Umbilical cord (tissue), 2 donors: ENCODE measurements around the gene TOB1. TPM values are rescaled to one million over a fixed set of nuclear protein-coding genes. Genes with fewer than 3 reads are reported as not detected.
A peak's percentile ranks its signal among the peaks of the same experiment; 100 is the strongest.

Experiments used
- DNase-seq: peaks from one replicate; pipeline ENCODE4 v3.0.0-alpha.2; 2015; ENCODE audit warnings: low spot score
- total RNA-seq: library from RNA; depleted of rRNA; stranded (reverse); fragments of >200 nt; gene quantifications from one replicate; pipeline ENCODE4 v1.2.3, GENCODE V29; 2014; ENCODE audit warnings: low replicate concordance; ENCODE audit not compliant: insufficient read depth

Gene TOB1, protein sequence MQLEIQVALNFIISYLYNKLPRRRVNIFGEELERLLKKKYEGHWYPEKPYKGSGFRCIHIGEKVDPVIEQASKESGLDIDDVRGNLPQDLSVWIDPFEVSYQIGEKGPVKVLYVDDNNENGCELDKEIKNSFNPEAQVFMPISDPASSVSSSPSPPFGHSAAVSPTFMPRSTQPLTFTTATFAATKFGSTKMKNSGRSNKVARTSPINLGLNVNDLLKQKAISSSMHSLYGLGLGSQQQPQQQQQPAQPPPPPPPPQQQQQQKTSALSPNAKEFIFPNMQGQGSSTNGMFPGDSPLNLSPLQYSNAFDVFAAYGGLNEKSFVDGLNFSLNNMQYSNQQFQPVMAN
- total RNA-seq = 17.3 TPM

DNA sequence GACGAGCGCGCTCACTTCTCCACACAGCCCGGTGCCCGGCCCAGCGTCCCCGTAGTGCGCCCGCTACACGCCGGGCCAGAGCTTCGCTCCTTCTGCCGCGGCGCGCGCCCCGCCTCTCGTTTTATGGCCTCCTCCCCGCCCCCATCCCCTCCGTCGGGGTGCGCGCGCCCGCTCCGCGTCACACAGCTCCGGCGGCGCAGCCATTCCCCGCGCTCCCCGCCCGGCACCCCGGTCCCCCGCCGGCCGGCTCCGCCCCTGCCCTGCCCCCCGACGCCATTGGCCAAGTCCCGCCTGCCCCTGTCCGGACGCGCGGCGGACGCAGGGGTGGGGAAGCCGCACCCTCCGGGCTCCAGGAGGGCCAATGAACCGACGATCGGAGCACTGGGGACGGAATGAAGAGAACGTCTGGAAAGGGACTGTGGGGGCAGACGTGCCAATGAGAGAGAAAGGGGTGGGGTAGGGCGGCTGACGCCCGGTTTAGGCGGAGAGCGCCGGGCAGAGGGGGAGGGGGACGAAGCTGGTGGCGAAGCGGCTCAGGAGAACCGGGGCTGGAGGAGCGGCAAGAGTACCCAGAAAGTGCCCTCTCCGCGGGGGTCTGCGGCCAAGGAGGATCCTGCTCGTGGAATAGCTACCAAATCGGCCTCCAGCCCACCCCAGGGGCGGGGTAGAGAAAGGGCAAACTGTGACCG is at the start of gene TOB1:
TOB1 (minus strand) TSS at position 94 of the 689 bp plus-strand sequence. CDS start 2,337 bp downstream, outside the sequence.
- DNase-seq = peak; percentile 99

DNA sequence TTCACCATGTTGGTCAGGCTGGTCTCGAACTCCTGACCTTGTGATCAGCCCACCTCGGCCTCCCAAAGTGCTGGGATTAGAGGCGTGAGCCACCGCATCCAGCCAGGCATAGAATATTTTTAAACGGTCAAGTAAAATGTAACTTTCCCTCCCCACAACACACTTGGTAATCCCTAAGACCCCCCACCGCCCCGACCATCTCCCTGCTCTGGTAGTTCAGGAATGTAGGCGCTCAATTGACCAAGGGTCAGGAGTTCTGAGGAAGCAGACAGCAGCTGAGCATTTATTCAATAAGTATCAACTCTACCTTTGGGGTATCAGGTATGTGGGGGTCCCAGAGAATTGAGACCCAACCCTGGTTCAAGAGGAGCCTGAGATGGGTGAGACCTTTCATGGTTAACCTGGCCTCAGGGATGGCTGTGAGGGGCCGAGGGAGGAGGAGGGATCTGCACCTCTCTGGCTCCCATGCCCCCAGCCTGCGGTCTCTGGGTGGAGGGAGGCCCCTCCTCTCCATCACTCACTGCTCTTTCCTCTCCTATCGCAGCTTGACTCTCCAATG is 48.4 kb upstream of the TOB1 start:
- DNase-seq = no peak

DNA sequence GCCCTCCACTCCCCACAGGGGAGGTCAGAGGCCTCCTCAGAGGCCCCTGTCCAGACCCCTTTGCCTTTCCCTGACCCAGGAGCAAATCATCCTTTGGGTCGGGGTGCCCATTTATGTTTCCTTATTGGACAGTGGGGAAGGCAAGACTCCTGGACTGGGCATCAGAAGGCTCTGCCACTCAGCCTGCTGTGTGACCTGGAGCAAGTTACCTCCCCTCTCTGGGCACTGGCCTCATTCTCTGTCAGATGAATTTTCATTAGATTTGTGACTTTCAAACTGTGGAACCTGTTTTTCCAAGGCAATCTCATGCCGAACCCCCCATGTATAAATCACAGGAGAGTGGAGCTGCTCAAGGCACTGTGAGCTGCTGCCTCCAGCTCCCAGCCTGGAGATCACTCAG is 47.0 kb upstream of the TOB1 start:
- no peak for DNase-seq

DNA sequence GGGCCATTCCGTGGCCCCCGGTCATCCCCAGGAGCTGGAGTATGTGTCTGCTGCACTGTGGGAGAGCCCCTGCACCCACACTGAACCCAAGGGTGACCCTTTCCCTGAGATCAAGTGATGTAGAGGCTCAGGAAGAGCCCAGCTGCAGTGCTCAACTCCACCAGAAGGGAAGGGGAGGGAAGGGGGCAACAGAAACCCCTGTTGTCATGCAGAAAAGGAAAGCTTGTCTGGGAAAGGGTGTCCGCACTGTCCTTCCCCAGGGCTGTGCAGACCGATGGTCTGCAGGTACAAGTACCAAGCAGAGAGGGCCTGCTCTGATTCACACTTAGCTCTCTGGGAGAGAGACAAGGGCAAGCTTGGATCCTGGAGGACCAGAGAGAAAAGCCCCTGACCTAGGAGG is 45.7 kb upstream of the TOB1 start:
- DNase-seq = no peak

DNA sequence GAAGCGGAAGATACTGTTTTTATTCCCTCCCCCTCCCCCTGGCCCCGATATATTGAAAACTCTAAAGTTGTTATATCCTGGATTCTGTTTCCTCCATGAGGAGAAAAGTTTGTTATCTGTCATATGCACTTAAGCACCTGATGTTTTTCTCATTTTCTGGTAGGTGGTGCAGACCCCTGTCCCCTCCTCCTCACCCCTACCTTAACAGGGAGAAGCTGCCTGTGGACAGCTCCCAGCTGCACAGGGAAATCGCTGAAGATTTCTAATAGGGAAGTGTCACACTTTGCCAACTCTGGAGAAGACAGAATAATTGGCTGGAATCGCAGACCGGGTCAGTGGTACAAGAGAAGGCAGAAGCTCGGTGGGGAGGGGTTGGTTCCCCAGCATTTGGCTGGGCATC is 45.3 kb upstream of the TOB1 start:
- no peak for DNase-seq

DNA sequence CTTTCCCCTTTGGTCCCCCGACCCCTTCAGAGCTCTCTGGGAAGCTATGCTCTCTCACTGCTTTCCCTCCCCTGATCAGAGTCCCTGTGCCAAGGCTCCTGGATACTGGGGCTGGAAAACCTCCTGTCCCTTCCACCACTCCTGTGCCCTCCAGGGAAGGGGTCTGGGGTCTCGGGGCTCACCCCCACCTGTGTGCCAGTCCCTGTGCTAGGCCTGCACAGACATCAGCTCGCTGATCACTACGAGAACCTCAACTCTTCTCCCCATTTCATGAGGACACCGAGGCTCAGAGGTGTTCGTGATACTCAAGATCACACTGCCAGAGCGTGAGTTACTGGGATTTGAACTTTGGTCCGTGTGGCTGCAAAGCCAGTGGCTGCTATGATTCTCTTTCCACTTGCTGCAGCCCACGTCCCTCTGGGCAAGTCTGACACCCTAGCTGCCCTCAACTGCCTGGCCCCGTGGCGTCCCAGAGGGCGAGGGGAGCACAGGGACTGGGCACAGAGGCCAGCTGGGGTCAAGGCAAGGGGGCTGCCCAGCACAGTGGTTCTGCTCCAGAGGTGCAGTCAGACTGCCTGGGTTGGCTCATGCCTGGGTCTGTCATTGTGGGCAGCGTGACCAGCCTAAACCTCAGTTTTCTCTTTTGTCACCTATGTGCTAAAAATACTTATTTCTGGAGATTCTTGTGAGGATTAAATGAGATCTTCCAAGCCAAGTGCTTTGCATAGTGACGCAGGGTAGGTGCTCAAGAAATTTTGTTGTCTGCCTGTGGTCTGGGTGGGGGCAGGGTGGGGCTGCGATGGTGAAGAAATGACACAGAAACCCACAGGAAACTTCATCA is 43.8 kb upstream of the TOB1 start:
- DNase-seq = no peak

DNA sequence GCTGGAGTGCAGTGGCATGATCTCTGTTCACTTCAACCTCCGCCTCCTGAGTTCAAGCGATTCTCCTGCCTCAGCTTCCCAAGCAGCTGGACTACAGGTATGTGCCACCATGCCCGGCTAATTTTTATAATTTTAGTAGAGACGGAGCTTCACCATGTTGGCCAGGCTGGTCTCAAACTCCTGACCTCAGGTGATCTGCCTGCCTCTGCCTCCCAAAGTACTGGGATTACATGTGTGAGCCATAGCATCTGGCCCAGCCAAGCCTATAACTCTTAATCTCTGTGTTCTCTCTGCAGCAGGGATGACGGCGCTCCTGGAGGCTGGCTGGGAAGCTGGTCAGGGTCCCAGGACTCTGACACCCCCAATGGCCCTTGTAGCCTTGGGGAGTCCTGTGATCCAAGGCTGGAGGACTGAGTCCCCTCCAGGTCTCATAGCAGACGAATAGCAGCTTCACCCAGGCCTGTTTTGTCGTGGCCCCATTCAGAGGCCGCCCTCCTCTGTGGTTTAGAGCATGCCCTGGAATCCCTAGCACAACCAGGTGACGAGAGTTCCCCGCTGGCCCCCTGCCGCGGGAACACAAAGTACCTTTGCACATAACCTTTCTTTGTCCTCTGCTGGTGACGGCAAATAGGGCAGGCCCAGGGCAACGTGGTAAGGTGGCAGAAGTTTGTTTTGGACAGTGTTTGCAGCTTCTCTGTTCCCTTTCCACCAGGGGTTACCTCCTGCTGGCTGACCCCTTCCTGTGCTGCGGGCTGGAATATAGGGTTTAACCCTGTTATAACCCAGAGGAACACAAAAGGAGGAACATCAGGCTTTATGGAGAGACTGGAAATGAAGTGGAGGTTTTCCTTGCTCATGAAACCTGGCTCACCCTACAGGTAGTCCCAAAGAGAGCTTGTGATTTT is 43.0 kb upstream of the TOB1 start:
- DNase-seq = no peak

DNA sequence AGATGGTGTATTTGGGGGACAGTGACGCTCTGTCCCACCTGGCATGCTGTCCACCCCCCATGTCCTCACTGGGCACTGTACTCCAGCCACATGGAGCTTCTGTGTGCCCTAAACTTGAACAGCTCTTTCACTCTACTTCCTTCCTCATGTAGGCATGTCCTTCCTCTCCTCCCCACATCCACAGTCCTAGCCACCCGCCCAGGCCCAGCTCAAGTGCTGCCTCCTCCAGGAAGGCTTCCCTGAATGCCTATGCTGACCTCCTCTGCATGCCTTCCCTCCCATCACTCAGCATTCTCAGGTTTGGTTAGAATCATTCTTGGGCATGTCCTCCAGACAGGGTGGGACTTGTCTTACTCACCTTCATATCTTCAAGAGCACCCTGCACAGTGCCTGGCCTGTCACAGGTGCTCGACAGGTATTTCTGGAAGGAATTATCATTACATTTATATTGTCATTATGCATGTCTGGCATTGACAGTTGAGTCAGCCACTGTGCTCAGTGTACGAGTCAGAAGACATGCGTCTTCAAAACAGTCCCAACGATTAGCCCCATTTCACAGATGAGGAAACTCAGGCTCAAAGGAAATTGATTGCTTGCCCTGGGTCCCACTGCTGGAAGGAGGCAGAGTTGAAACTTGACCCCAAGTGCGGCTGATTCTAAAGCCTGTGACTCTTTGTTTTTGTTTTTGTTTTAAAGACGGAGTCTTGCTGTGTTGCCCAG is 42.1 kb upstream of the TOB1 start:
- DNase-seq = no peak

DNA sequence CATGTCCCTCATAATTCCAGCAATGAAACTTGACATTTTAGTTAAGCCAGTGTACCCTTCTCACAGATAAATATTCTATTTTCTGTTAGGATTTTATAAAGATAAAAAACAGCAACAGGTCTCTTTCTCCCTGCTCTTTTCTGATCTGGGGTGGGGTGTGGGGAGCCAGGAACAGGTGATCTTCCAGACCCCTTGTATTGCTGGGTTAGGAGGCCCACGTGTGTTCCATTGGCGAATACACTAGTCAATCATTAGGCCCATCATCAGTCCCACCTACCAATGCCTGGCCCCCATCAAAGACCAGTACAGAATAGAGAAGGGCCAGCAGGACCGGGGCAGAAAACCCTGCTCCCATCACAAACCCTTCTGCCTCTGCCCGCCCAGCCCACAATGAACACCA is 40.3 kb upstream of the TOB1 start:
- no peak for DNase-seq

DNA sequence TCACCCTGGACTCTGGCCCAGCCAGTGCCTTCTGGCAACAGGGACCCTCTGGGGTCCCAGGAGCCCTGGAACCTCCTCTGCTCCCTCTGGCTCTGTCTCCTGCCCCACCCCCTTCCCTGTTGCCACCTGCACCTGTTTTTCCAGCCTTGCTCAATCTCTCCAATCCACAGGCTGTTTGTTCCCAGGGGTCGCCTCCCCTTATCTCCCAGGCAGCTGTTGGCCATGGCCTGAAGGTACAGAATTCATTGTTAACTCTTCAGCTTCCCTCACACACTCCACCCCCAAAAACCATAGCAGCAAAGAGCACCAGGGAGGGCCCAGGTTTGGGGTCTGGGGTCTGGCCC is 39.3 kb upstream of the TOB1 start:
- DNase-seq = no peak

DNA sequence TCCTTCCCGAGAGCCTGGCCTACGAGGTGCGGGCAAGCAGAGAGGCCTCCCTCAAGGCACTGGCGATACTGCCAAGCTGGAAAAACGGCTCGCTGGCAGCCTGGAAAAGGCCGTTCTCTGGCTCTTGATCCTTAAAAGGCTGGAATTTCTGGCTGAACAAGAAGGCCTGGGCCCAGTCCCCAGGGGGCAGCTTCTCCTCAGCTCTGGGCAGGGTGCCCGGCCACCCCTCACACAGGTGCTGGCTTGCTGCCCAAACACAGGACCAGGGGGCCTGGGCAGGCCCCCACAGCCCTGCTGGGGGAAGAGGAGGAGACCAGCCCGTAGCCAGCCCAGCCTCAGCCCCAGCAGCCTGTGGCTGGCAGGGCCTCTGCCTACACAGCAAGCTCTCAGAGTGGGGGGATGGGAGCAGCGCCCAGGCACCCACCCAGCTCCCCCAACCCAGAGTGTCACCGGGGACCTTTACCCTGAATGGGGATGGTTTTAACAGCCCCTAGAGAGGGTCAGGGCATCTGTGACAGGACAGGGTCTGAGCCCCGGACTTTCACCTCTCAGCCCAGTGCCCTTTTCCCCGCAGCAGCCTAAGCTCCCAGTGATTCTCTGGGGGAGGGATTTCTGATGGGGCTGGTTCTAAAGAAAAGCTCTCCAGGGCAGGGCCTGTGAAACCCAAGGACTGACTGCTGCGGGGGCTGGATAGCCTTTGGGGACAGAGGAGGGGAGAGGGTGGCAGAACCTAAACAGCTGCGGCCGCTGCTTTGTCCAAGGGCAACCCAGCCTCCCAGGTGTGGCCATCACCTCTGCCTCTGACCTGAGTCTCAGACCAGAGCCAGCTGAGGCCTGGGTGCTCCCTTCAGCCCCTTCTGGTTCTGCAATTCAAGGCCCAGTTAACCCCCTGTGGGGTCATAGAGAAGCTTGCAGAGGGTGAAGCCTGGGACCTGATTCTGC is 38.6 kb upstream of the TOB1 start:
- peak; percentile 81 for DNase-seq

DNA sequence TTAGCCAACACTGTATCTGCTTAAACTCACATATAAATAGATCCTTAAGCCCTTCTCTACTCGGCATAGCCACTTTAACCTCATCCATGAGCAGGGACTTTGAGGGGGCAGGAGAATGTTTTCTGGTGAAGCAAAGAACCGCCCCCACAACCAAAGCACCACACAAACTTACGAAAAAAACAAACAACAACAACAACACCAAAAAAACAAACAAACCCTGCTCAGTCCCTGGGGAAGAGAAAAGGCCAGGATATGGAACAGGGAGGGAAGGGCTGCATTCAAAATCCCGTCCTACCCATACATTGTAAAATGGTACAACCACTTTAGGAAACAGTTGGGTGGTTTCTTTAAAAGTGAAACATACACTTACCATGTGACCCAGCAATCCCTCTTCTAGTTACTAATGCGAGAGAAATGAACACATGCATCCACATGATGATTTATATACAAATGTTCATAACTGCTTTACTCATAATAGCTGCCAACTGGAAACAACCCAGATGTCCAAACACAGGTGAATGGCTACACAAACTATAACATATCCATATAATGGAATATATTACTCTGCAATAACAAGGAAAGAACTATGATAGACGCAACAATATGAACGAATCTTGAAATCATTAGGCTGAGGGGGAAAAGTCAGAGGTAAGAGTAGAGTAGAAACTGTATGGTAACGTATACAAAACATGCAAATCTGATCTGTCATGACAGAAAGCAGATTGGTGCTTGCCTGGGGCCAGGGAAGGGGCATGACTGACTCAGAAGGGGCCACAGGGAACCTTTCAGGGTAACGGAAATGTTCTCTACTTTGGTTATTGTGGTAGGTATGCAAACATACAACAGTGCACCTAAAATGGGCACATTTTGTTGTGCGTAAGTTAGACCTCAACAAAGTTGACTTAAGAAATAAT is 37.7 kb upstream of the TOB1 start:
- peak; percentile 80 for DNase-seq

DNA sequence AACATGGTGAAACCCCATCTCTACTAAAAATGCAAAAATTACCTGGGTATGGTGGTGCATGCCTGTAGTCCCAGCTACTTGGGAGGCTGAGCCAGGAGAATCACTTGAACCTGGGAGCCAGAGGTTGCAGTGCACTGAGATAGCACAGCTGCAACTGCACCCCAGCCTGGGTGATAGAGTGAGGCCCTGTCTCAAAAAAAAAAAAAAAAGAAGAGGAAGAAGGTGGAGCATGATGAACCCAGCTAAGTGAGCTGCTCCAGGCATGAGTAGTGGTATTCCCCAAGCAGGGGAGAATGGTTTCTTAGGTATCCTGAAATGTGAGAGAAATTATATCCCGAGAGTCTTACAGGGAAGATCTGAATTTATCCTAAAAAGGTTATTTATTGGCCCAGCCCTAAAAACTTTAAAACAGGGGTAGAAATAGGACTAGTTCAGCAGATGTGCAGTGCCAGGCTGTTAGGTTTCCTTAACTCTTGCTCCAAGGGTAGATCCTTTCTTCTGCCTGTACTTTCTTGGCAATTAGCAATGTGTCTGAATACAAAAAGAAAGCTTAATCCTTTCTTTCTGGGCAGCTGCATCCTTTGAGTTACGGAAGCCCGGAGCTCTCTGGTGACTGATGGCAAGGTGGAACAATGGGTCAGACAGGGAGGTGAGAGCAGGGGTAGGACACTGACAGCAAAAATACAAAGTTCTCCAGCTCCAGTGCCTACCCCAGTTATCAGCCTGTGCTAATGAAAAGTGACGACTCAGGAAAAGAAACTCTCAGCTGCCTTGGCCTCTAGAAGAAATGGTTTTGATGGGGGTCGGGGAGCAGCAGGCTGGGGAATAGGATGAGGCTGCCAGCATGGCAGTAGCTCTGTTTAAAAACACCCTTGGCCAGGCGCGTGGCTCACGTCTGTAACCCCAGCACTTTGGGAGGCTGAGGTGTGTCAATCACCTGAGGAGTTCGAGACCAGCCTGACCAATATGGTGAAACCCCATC is 36.5 kb upstream of the TOB1 start:
- DNase-seq = no peak

DNA sequence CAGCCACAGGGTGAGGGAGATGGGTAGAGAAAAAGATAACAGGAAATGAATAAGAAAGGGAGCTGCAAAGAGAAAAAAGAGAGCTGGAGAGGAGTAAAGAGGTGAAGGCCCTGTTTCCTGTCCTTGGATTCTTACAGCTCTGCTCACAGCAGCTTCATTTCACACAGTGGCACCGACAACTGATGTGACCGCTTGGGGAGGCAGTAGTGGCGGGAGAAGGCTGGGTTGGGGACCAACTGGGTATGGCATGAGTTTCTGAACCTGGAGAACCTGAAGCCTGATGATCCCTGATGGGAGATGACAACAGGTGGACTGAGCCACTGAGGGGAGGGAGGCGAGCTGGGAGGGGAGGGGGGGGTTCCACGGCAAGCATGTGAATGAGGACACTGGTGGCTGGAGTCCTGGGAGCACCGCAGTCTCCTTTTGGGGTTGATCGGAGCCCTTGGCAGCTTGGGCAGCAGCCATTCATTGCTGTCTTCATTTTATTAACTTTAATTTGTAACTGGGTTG is 34.3 kb upstream of the TOB1 start:
- no peak for DNase-seq

DNA sequence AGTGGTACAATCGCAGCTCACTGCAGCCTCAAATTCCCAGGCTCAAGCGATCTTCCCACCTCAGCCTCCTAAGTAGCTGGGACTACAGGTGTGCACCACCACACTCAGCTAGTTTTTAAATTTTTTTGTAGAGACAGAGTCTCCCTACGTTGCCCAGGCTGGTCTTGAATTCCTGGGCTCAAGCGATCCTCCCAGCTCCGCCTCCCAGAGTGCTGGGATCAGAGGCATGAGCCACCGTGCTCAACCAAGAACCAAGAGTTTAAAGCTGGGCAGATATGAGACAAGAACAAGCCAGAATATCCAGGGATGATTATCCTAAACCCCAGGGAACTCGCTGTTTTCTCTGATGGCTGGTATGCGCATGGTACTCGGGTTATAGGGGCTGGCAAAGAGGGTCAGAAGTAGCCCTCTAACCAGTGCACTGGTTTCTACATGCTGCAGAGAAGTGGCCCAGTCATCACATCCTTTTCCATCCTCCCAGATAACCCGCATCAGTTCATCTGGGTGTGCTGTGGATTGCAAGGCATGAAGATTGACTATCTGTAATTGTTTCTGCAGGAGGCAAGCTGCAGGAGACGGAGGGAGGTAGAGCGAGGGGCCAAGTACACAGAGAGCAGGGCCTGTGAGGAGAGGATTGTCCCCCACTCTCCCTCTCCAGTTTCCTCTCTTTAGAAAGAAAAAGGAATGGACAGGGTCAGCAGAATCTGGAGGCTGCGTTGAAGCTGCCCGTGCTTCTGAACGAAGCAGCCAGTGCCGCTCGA is 33.6 kb upstream of the TOB1 start:
- peak; percentile 35 for DNase-seq

DNA sequence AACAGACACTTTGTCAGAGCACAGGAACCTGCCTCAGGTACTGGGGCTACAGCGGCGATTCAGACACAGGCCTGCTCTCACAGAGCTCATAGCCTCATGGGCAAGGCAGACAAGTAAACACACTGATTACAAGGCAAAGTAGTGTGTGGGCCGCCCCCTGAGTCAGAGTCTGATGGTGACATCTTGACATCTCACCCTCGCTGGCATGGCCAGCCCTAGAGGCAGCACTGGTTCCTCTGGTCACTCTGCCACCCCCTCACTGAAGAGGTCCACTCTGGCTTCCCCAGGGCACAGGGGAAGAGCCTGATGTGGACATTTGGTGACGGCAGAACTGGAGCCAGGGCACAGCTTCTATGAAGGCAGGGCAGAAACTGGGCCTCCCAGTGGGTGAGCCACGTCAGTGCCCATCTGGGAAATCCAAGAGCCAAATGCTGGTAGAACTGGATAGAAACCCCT is 32.9 kb upstream of the TOB1 start:
- DNase-seq = no peak
